Neural progenitor cell (in vitro differentiated cells): ENCODE data around the gene TGM3.

ENCODE experiments used
- EZH2 ChIP-seq: fragments of 200-600 bp; sonication (generic); IDR thresholded peaks from 2 replicates; pipeline ENCODE4 v1.6.1; 2017; ENCODE audit warnings: antibody characterized with exemption, mild to moderate bottlenecking, moderate library complexity
- TF ChIP-seq, protein P1 (sequence below): fragments of 200-600 bp; sonication (generic); IDR thresholded peaks from 2 replicates; pipeline ENCODE4 v1.5.1; 2017; ENCODE audit warnings: antibody characterized with exemption, mild to moderate bottlenecking

DNA sequence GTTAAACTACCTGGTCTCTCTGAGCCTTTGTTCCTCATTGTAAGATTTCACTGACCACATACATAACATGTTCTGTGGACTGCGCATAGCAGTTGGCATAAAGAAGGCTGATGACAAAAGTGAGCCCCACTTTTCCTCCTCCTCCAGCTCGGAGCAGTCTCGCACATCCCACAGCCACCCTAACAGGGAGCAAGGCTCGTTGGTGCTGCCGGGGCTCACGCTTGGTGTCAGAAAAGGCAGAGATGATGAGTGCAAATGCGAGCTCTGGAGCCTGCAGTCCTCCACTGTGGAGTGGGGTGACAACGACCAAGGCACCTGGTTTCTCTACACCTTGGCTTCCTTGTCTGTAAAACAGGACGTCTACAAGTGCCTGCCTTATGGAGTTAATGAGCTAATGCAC lies 9.7 kb downstream of the TGM3 start:
- TF ChIP-seq, protein P1, sequence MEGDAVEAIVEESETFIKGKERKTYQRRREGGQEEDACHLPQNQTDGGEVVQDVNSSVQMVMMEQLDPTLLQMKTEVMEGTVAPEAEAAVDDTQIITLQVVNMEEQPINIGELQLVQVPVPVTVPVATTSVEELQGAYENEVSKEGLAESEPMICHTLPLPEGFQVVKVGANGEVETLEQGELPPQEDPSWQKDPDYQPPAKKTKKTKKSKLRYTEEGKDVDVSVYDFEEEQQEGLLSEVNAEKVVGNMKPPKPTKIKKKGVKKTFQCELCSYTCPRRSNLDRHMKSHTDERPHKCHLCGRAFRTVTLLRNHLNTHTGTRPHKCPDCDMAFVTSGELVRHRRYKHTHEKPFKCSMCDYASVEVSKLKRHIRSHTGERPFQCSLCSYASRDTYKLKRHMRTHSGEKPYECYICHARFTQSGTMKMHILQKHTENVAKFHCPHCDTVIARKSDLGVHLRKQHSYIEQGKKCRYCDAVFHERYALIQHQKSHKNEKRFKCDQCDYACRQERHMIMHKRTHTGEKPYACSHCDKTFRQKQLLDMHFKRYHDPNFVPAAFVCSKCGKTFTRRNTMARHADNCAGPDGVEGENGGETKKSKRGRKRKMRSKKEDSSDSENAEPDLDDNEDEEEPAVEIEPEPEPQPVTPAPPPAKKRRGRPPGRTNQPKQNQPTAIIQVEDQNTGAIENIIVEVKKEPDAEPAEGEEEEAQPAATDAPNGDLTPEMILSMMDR: no peak
- TF ChIP-seq EZH2: no peak
